Kidney (tissue), 2 donors: ENCODE data around the gene APPL2. TPM values are rescaled to one million over a fixed set of nuclear protein-coding genes. Genes with fewer than 3 reads are reported as not detected.

Experiments used
- polyA plus RNA-seq: library from polyadenylated mRNA; stranded (reverse); fragments of 350-450 nt; fragmentation: Illumina TruSeq; extraction: RNeasy Lipid Tissue Mini Kit (QIAGEN cat#74804); gene quantifications from one replicate; pipeline ENCODE4 v1.2.3, GENCODE V29; 2014; ENCODE audit warnings: low read depth, low replicate concordance; ENCODE audit not compliant: insufficient read depth
- total RNA-seq: library from RNA; stranded (reverse); fragmentation: NEBNext Ultra II Directional; extraction: Animal tissue kit (Norgen Biotek cat#: 25700); gene quantifications from one replicate; pipeline ENCODE4 v1.2.1, GENCODE V29; 2021
- donor health status: DM: yes; HTN: yes; CAD: no.

APPL2 gene
- total and polyA plus RNA-seq, 2 donors from 2014 or later: 17.9 to 42.5 TPM

Other genes with a start within 250 kb of the APPL2 start
- 15.3 TPM for gene NOPCHAP1, start 249.9 kb downstream of the APPL2 start, total RNA-seq
- gene NOPCHAP1, start 249.9 kb downstream of the APPL2 start, polyA plus RNA-seq: 14.8 TPM
- gene ALDH1L2, start 151.7 kb downstream of the APPL2 start, total RNA-seq: 17.2 TPM
- 0.28 TPM for gene ALDH1L2, start 151.7 kb downstream of the APPL2 start, polyA plus RNA-seq
- gene WASHC4, start 128.4 kb downstream of the APPL2 start, total RNA-seq: 63.6 TPM
- gene WASHC4, start 128.4 kb downstream of the APPL2 start, polyA plus RNA-seq: 10.7 TPM
- 127 TPM for gene C12orf75, start 94.5 kb upstream of the APPL2 start, total RNA-seq
- gene C12orf75, start 94.5 kb upstream of the APPL2 start, polyA plus RNA-seq: 107 TPM